Thyroid gland (tissue), 4 donors: Measurements from ENCODE around the gene DNHD1.

ENCODE experiments used
- POLR2A ChIP-seq, 2 donors: fragments of 450-650 bp; IDR thresholded peaks; one replicate each; pipeline ENCODE4 v1.6.1; 2017; ENCODE audit warnings: antibody characterized with exemption in 2 of 2, mild to moderate bottlenecking in 2 of 2, moderate library complexity in 1 of 2
- TF ChIP-seq, protein P1 (sequence below), 6 experiments: fragments of 200-600 bp in 3 of 6; fragments of 450-650 bp in 3 of 6; sonication (generic) in 3 of 6; IDR thresholded peaks; one replicate each; pipeline ENCODE4 v1.5.1; 2016 to 2019; ENCODE audit warnings: antibody characterized with exemption in 6 of 6, mild to moderate bottlenecking in 2 of 6, inconsistent platforms in 1 of 6, moderate library complexity in 1 of 6

DNA sequence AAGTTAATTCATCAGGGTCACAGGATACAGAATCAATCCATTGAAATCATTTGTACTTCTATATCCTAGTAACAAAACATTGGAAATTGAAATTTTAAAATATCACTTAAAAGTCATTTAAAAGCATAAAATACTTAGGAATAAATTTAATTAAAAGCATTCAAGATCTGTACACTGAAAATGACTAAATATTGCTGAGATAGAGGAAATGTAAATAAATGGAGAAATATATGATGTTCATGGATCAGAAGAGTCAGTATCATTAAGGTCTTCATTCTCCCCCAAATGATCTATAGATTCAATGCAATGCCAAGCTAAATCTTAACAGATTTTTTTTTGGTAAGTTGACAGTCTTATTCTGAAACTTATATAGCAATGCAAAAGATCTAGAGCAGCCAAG is 56.6 kb downstream of the DNHD1 start:
- TF ChIP-seq, protein P1, sequence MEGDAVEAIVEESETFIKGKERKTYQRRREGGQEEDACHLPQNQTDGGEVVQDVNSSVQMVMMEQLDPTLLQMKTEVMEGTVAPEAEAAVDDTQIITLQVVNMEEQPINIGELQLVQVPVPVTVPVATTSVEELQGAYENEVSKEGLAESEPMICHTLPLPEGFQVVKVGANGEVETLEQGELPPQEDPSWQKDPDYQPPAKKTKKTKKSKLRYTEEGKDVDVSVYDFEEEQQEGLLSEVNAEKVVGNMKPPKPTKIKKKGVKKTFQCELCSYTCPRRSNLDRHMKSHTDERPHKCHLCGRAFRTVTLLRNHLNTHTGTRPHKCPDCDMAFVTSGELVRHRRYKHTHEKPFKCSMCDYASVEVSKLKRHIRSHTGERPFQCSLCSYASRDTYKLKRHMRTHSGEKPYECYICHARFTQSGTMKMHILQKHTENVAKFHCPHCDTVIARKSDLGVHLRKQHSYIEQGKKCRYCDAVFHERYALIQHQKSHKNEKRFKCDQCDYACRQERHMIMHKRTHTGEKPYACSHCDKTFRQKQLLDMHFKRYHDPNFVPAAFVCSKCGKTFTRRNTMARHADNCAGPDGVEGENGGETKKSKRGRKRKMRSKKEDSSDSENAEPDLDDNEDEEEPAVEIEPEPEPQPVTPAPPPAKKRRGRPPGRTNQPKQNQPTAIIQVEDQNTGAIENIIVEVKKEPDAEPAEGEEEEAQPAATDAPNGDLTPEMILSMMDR (IDR thresholded peaks at IDR 0.05) = no peak
- no peak for TF ChIP-seq POLR2A (IDR thresholded peaks at IDR 0.05)
